DMS53 treated with DMSO at 0.1 percent for 48 hours (cell line): Measurements from ENCODE around the gene HSPA1A.
"Not testable (repeated sequence)": the region's sequence is repeated elsewhere in the genome, so short reads cannot be mapped to it uniquely, and the experiment has no call there.

Experiments used
- DNase-seq: peaks from one replicate; lab custom pipeline; 2025; ENCODE audit not compliant: unreplicated experiment; lab: John Stamatoyannopoulos, UW

HSPA1A gene

DNA sequence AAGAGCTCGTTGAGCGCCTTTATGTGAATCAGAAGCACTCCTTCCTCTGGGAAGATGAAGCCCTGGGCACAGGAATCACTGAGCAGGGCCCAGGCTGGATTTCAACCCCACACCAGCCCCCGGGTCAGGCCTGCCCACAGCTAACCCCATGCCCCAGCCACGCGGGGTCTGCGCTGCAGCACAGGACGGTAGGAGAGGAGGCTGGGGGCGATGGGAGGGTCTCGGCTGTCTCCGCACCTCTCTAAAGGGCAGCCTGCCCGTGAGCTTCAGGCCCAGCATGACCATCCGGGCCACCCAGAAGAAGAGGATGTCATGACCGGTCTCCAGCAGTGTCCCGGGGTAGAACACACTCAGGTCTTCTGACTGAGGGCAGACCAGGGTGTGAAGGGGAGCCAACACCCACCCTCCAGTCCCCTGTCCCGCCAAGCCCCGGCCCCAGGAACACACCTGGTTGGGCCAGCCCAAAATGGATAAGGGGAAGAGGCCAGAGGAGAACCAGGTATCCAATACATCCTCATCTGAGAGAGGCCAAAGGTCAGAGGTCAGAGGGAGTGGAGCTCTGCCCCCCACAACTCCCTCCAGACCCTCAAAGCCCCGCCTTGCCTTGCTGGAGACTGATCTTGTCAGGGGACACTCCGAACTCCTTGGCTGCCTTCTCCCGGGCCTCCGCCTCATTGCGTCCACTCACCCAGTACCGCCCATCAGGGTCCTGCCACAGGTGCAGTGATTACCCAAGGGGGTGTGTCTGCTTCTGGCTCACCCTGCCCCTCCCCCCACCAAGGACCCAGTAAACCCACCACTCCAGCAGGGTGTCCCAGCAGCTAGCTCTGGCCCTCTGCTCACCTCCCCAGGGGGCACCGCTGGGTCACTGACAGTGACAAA, 33.9 kb upstream of the HSPA1A start:
- DNase-seq = no peak

DNA sequence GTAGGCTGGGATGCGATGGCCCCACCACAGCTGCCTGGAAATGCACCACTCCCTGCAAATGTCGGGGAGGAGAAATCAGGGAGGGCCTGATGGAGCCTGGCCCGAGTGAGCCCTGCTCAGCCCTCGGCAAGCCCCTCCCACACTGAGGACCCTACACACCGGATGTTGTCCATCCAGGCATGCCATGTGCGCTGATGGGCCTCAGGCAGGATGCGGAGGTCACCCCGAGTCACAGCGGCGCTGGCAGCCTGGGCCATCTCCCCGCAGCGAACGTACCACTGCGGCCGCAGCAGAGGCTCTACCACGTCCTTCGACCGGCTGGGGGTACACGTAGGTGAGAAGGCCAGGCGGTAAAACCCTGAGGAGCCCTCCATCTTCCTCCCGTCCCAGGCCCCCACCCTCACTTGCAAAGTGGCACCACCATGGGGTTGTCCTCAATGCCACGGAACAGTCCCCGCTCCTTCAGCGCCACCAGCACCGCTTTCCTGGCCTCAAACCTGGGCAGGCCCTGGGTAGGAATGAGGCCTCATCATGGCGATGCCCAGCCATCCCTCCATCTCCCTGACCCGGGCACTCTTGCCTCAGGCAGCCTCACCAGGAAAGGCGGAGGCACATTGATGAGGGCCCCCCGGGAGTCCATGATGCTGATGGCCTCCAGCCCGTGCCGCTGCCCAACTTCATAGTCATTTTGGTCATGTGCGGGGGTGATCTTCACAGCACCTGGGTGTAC, 33.1 kb upstream of the HSPA1A start:
- DNase-seq = no peak

DNA sequence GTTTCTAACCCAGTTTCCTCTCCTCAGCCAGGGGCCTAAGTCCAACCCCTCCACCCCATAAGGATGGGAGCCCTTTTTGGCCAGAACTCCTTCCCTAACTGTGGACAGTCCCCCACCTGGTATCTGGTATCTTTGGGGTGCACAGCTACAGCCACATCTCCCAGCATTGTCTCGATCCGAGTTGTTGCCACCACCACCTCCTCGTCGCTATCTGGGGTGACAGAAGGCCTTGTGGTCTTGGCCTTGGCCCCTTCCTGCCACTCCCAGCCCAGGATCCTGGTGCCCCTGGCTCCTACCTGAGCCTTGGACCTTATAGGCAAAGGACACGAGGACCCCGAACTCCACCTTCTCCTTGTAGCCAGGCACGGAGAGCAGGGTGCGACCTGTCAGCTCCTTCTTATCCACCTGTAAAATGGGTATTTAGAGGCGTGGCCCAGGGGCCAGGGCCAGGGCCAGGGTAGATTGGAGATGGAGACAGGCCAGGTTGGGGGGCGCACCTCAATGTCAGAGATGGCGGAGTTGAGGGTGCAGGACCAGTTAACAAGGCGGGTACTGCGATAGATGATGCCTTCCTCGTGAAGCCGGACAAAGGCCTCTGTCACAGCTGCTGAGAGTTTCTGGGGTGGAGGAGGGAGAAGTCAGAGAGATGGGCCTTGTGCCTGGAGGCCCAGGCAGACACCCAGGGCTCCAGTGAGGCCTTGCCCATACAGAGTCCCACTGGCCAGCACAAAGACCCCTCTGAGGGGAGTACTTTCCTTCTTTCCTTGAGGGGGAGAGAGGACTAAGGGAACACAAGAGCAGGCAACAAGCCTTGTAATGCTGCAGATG, 31.0 kb upstream of the HSPA1A start:
- DNase-seq = no peak

DNA sequence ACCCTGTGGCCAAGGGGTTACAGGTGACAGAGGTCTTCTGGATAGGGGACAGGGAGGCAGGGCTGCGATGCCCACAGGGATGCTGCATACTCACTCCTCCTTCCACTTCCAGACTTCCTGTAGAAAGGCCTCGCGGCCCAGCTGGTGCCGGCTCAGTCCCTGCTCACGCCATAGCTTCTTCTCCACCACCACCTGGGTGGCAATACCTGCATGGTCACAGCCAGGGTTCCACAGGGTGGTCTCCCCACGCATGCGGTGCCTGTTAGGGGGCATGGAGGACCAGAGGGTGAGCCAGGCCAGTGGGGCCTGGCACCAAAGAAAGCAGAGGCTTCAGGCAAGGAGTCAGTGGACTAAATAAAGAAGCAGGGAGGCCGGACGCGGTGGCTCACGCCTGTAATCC, 29.9 kb upstream of the HSPA1A start:
- no peak for DNase-seq

DNA sequence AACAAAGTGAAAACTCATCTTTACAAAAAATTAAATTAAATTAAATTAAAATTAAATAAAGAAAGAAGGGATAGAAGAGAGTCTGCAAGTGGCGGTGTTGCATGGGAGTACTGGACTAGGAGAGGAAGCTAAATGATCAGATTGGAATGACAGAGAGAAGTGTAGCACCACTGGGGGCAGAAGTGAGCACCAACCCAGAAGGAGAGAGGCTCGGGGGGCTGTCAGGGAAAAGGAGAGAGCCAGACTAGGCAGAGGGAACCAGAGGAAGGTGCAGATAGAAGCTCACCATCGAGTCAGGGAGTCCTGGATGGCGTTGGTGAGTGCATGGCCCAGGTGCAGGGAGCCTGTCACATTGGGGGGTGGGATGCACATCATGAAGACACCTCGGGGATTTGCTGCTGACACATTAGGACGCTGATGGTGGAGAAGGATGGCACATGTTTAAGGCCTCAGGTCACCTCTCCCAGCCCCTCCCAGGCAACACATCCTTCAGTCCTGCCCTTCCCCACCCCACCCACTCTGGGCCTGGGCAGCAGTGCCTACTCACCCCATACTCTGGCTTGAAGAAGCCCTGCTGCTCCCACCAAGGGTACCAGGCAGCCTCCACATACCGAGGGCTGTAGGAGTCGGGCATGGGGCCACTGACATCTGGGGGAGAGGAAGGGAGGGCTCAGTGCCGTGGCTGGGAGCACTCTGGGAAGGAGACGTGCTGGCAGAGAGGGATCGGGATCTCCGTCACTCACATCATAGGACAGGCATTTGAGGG, 23.8 kb upstream of the HSPA1A start:
- no peak for DNase-seq

DNA sequence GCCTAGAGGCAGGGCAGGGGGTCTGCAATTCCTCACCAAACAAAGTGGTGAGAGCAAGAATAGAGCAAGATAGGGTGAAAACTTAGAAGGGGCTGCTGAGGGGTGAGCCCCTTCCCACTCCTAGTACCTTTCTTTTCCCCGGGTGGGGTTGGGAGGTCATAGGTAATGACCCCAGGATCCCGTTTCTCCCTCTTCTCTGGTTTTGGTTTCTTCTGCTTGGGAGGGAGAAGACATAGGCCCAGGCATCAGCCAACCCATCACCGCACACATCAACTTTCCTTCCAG, 23.3 kb upstream of the HSPA1A start:
- DNase-seq = no peak

DNA sequence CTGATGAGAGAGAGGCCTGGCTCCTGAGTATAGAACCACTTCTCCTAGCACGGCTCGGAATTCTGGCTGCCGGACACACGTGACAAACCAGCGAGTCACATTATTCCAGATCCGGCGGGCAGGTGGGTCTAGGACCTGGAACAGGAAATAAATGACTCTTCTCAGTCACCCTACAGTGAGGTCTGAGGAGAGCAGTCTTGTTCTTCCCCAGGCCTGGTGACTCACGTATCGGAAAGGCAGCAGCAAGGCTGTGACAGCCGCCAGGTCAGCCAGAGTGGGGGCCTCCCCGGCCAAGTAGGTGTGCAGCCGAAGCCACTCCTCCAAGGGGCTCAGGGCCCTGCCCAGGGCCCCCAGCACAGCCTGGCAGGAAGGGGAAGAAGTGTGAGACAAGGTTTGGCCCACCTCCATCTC, 22.6 kb upstream of the HSPA1A start:
- no peak for DNase-seq

DNA sequence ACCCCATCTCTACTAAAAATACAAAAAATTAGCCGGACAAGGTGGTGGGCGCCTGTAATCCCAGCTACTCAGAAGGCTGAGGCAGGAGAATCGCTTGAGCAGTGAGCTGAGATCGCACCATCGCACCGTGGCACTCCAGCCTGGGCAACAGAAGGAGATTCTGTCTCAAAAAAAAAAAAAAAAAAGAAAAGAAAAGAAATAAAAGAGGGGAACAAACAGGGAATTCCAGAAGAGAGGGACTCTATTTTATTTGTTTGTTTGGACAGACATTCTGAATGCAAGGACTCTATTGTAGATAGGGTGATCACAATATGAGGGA, 21.5 kb upstream of the HSPA1A start:
- DNase-seq = not testable (repeated sequence)

DNA sequence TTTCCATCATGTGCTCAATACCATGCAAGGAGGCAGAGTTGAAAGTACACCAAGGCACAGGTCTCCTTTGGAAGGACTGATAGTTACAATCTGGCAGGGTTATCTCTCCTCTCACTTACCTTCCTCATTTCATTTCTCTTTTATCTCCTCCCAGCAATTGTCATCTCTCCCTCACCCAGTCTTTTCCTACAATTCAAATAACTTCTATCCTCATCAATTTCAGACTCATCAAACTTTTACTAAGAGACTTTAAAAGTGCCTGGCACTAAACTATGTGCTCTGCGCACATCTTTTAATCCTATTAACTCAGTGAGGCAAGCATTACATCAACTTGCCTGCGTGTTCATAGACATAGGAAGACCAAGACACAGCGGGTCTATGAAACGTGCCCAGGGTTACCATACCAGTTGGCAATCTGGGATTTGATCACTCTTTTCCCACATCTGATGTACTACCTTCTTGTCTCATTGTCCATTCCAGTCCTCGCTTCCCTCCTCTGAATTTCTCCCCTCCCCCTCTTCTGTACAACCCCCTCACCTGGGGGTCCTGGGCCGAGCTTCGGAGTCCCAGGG, 21.0 kb upstream of the HSPA1A start:
- DNase-seq = peak; percentile 8

DNA sequence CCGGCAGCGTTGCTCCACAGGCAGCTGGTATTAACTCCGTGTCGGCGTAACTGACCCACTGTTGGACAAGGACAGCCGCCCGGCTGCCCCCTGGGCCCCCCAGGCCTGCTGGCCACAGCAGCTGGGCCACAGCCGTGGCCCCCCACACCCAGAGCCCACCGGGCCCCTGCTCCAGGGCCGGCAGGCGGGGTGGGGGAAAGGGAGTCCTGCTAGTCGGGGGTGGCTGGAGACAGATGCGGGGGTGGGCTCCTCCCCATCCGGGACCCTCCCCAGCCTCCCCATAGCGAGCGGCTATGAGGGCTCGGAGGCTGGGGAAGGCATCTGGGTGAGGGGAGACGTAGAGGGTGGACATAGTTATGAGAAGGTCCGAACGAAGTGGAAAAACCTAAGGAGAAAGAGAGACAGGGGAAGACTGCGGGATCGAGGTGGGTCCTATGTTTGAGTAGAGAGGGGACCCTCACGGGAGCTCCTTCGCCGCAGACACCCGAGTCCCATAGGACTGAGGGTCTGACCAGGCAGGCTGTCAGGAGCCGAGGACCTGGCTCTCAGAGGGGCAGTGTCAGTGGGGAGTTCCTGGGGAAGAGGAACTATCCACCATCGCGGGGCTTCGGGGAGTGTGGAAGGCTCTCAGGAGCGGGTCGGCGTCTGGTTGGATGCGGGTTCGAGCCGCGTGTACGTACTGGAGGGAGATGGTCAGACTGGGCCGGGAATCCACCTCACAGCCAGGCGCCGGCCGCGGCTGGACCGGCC, 20.3 kb upstream of the HSPA1A start:
- DNase-seq = peak; percentile 27

DNA sequence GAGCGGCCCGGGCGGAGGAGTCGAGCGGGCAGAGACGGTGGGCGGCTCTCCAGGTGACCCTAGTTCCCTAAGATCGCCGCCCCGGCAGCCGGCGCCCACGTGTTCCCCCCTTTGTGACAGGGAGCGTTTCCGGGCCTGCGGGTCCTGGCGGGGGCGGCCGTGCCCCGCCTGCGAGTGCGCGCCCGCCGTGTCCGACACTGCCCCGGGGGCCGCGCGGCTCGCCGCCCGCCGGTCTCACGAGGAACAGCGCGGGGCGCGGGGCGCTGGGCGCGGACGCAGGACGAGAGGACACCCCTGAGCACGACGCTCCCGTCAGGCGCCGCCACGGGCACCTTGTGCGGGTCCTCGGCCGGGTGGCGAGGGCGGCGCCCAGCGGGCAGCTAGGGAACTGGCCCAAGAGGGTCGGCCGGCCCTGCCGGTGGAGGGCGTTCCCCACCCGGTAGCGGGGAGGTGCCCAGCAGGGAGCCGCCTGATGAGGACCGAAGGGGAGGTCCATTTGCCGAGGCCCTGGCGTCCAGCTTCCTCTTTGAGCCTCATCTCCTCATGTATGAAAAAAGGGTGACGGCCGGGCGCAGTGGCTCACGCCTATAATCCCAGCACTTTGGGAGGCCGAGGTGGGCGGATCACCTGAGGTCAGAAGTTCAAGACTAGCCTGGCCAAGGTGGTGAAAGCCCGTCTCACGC, 19.6 kb upstream of the HSPA1A start, which contains the start of gene VARS1:
TSS of gene VARS1 (minus strand) at position 137 of the 683 bp plus-strand sequence. CDS start 535 bp downstream, outside the sequence.
- DNase-seq = peak; percentile 95

DNA sequence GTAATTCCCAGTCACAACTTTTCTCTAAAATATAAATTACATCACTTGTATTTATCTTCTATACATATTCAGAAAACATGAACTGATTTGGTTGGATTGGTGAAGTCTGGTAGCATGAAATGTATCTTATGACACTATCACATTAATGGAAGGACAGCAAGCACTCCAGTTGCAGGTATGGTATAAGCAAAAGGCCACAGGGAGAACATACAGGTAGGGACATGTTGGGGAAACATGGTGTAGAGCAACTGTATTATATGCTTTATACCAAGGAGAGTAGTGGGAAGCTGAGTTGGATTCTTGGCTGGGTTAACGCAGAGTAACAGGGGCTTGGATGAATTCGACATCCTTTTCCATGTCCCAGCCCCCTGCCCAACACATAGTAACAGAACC, 18.4 kb upstream of the HSPA1A start:
- DNase-seq = no peak

DNA sequence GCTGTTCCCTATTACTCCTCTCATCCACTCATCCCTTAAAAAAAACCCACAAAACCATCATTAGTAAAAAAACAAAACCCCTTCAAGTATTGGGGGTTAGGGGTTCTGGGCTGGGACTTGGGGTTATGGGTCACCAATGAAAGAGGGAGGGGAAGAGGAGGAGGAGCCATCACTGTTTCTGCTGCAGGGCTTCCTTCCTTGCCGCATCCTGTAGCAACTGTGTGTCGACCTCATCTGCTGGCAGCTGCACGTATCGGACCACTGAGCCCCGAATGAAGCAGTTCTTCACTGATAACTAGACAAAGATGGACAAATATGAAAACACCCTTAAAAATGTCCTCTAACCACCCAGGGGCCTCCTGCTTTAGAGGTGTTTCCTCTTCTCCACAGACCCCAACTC, 17.8 kb upstream of the HSPA1A start:
- DNase-seq = no peak

DNA sequence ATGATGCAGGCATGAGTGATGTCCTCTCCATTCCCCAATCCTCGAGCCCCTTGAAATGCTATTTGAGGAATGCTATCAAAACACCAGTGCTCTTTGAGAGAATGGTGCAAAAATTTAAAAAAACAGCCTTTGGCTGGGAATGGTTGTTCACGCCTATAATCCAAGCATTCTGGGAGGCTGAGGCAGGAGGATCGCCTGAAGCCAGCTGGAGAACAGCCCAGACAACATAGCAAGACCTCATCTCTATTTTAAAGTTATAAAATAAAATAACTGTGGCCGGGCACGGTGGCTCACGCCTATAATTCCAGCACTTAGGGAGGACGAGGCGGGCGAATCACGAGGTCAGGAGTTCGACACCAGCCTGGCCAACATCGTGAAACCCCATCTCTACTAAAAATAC, 15.6 kb upstream of the HSPA1A start:
- no peak for DNase-seq

DNA sequence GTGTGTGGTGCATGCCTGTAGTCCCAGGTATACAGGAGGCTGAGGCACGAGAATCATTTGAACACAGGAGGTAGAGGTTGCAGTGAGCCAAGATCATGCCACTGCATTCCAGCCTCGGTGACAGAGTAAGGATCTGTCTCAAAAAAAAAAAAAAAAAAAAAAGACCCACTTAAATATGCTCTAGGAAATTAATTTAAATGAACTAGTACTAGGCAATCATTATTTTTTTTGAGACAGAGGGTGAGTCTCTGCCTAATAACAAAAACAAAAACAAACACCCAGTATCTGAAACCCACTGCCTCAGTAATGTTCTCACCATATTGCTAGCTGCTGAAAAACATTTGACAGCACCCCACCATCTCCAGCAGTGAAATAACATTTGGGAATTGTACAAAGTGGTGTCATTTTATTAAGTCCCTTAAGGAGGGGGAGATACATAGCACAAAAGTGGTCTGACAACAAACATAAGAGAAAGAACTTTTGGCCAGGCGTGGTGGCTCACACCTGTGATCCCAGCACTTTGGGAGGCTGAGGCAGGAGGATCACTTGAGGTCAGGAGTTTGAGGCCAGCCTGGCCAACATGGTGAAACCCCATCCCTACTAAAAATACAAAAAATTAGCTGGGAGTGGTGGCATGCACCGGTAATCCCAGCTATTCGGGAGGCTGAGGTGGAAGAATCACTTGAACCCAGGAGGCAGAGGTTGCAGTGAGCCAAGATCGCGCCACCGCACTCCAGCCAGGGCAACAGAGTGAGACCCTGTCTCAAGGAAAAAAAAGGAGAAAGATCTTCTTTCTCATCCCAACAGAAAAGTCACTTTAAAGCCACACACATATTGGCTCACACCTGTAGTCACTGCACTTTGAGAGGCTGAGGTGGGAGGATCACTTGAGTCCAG, 14.1 kb upstream of the HSPA1A start:
- not testable (repeated sequence) for DNase-seq

DNA sequence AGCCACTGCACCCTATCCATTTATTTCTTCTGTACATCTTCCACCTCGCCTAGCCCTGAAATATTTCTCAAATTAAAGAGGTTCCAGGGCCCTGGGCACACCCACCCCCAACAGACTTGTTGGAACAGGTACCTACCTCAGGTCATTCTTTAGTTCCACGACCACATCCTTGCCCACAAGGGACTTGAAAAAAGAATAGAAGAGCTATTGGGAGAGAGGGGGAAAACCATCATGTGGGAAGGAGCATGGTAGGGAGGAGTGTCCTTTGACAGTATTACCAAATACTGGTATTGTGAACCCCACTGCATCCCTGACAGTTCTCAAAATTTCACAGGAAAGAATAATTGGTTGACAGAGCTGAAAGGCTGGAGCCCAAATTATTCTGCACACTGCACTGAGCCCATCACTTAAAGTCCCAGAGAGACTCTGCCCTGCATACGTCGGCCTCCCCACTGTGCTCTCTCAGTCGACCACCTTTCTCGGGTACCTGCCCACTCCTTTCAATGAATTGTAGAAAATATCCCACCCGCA, 9.3 kb upstream of the HSPA1A start:
- DNase-seq = no peak

DNA sequence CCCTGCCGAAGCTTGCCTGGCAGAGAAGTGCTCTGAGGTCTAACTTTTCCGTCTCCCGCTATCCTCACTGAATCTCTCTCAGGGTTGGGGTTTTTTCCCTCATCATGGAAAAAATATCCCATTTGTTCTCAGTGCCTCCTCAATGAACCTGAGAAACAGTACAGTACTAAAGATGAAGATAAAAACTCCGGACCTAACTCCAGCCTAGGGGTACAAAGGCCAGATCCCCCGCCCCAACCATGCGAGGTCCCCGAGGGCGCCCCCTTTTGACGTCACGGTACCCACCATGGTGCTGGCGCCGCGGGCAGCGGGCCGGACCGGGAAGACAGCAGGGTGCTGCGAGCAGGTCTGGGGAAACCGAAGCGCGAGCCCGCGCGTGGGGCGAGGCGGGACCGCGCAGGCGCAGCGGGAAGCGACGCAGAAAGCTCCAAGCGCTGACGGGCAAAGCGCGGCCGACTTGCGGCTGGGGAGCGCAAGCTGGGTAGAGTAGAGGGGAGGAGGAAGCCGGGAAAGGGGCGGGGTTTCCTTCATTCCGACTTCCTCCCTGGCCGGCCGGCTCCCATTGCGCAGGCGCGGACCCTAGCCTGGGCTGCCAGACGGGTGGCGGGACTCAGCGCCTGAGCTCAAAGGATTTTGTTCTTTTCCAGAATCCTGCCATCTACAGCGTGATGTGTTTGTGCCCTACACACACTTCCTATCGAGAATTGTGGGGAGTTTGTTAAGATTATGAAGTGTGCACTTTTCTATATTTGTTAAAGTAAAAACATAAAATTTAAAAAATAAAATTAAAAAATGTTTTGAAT, 8.7 kb upstream of the HSPA1A start, which contains the start of gene LSM2:
TSS of gene LSM2 (minus strand) at position 497 of the 803 bp plus-strand sequence. CDS start at position 288, 209 bp downstream.
- peak; percentile 94 for DNase-seq
